A204.1 (cell line): ENCODE data around the gene ZNF263.
A peak's percentile ranks its signal among the peaks of the same experiment; 100 is the strongest.

ENCODE experiments used
- FAIRE-seq: peaks from 2 replicates; lab custom pipeline; 2012; peaks lifted over from hg19 to GRCh38; lab: Jason Lieb, UNC

ZNF263 gene

DNA sequence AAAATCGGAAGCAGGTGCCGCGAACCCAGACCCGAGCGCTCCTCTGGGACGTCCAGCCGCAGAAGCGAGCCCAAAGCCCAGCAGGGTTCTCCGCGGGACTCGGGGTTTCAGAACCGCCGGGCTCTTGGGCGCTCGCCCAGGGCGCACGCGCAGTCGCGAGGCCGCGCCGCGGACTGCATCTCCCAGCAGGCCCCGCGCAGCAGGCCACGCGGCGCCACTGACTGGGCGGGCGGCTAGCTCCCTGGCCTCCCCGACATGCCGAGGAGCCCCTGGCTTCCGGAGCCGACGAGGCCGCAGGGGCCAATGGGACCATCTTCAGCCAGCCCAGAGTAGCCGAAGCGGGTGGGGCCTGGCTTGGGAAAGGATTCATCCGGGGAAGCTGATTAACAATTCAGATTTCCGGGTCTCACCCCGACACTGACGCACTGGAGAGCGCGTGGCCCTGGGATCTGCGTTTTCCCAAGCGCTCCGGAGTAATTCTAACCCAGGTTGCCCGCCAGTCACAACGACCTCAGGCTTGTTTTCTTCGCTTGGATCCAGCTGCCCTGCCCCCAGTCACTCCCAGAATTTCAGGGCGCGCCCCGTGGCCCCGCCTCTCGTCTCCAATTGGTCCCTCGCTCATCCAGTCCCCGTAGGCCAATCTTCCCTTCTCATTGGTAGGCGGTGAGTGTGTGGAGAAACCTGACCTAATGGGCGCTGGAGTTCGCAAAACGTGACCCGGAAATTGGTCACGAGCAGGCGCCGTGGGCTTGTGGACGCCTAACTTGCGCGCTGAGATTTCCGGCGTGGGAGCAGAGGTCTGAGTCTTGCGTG, at the start of gene ZNF263:
Gene ZNF263, plus strand, starts transcription at position 762 of the 813 bp plus-strand sequence. CDS start 328 bp downstream, outside the sequence.
- FAIRE-seq, result peak; percentile 97

- FAIRE-seq, result no peak
Observed at GRCh38 chr16:3234543-3234856, 48.8 kb upstream of the ZNF263 start.

DNA sequence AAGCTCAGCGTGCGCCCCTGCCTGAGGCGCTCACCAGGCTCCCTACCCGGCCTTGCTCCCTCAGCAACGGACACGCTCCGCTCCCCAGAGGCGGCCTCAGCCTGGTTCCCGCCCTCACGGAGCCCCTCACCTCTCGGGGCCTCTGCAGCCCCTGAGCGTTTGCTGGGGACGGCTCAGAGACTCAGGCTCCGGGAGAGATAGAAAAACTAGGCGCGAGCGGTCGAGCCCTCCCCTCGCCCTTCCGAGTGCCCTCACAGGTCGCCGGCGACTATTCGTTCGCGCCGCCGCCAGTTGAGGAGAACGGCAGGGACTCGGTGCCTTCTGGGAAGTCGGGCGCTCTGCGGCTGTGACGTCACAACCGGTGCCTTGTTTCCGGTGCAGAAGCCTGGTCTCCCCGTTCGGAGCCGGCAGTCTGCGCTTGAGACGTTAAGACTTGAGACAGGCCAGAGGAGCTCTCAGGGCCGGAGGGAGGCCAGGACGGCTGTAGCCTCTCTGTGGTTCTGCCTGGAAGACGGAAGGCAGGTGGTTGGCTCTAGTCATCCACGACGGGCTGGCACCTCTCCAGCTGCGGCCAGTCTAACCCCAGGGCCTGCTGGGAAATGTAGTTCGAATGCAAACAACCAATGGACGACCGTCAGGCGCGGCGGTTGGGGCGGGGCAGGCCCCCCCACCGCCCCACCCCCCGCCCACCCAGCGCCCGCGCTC, 48.3 kb upstream of the ZNF263 start, which contains the start of gene ZNF200:
Gene ZNF200, minus strand, starts transcription at position 302 of the 705 bp plus-strand sequence. CDS start 1,403 bp downstream, outside the sequence.
- FAIRE-seq, result no peak

DNA sequence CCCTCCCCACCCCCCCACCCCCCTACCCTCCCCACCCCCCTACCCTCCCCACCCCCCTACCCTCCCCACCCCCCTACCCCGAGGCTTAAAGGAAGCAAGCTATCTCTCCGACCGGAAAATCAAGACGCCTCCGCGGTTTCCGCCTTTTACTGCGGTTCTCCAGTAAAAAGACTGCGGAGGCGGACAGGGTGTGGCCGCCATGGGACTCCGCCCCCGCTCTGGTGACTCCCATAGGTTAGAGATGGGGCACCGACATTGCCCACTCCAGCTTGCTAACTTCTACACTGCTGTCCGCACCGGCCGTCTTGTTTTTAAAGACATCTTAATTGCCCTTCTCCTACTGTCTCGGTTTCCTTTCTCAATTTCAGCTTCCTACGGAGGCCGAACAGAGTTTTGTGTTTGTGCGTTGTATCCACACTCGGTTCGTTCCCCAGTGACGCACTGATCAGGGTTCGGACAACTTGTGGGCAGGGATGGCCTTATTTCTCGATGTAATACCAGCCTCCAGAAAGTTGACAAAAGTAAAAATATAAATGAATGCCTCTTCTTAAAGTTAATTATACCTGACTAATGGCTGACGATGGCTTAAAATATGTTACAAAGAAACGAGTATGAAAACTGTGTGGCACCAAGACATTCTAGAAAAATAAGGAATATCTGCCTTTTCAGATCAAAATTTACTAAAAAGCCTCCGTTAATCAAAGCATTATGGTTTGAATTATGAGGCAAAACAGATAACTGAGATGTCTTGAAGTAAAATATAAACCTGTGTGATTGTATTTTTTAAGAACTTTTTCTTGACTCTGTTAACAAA, 47.2 kb upstream of the ZNF263 start:
- FAIRE-seq, result no peak

DNA sequence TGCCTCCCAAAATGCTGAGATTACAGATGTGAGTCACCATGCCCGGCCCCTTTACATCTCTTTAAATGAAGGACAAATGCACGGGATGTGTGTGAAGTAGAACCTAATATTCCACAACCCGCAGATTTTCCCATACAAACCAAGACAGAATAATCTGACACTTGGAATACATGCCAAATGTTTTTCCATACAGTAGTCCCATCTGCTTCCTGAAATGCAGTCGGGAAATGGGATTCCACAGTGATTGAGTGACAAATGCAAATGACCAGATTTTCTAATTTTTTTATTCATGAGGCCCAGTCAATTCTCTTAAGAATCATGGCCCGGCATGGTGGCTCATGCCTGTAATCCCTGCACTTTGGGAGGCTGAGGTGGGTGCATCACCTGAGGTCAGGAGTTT, 41.5 kb upstream of the ZNF263 start:
- no peak for FAIRE-seq

- FAIRE-seq, result no peak
Observed at GRCh38 chr16:3242709-3243108, 40.6 kb upstream of the ZNF263 start.

DNA sequence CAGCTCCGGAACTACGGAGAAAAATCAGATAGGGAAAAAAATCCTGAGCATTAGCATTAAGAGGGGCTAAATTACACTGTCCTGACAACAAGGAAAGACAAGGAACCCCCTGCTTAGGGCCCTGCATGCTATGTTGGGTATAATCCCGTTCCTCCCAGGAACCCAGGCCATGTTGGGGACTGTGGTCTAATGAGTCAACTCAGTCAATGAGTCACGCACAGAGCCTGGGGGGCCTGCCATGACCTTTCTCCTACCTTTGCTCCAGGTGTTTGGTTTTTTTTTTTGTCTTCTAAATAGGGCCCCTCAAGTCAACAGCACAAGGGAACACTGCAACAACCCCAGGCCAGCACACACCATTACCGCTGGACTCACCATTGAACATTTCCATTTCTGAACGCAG, 39.4 kb upstream of the ZNF263 start:
- FAIRE-seq, result no peak

GRCh38 chr16:3246002-3246401, 37.3 kb upstream of the ZNF263 start:
- no peak for FAIRE-seq

- no peak for FAIRE-seq
Observed at GRCh38 chr16:3246876-3247275, 36.4 kb upstream of the ZNF263 start.

DNA sequence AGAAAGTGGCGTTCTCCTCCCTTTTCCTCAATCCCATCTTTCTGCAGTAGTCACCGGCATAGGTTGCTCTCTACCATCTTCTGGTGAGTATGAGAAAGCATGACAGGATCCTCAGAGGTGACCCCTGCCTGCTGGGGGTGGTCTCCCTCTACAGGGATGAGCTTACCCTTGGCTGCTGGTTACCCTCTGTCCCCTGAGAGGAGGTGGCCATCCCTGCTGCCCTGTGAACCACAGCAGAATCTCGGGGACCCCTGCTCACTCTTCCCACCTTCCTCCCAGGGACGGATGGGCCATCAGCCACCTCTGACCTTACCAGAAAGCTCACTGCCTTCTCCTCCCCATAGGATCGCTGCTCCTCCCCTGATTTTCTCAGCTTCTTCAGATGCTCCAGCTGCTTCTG, 34.7 kb upstream of the ZNF263 start:
- no peak for FAIRE-seq

GRCh38 chr16:3249020-3249419, 34.3 kb upstream of the ZNF263 start:
- FAIRE-seq, result no peak

DNA sequence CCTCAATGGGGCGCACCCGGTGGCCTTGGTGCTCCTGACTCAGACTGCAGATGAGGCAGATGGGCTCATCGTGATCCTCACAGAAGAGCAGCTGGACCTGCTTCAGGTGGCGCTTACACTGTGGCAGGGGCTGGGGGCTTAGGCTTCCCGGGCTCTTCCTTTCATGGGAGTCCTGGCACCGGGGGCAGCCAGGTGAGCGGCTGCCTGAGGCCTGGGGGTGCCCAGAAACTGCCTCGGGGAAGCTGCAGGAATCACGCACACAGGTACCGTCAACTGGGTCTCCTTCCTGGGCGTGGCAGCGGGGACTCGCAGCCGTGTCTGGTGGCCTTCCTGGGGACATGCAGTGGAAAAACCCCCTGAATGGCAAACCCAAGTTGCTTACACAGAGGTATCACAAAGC, 33.8 kb upstream of the ZNF263 start:
- no peak for FAIRE-seq

DNA sequence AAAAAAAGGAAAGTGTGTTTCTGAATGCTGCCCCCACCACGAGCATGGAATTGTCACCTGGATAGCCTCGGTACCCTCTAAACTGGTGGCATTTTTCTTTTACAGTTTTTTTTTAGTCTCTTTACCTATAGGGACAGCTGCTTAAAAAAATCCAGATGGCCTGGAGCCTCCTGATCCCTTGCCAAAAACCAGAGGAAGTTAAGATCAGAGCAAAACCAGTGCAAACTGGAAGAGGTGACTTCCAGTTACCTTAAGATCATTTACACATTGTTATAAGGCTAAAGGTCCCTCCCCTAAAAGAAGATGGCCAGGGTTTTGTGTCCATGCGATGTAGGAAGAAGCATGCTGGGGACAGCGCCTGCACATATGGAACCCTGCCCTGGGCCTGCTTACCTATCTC, 30.3 kb upstream of the ZNF263 start:
- FAIRE-seq, result no peak

DNA sequence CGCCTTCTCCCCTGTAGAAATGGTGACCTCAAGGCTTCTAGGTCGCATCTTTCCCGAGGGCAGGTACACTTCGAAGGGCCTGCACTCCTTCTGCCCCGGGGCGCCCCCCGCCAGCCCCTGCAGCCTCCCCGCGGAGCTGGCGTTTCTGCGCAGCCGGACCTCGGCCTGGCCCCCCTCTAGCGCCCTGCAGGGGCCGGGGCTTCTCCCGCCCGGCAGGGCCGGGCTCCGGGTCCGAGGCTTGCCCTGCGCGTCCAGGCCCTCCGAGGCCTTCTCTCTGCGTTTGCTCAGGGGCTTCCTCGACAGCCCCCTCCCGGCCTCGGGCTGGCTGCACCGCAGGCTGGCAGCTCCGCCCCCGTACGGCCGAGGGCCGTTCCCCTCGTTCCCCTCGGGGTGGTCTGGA, 29.0 kb upstream of the ZNF263 start:
- FAIRE-seq, result no peak

DNA sequence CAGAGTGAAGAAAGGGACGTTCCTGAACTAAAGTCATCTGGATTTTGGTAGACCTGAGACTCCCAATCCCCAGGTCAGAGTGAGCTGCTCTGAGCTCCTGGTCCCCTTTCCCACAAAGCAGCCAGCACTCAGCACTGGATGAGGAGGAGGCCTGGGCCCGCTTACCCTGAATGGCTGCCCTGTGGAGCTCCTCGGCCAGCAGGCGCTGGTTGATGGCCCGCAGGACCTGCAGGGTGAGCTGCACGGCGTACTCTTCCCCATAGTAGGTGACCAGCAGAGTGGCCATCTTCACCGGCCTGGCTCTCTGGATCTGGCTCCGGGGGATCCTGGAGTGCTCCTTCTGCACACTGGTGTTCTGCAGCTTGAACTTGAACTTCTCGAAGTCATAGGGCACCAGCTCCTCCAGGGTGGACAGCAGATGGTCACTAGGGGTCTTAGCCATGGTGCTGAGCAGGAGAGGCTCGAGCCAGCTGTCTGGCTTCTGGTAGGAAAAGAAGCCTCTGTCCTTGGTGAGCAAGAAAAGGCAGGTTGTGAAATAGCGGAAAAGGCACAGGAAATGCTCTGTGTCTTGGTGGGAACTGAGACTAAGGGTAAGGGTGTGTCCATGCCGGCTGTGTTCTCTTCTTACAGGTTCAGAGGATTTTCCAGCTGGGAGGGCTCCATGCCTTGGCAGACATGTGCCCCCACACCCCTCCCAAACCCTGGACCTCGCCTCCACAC, 27.0 kb upstream of the ZNF263 start, which contains the start of gene MEFV:
Gene MEFV, minus strand, starts transcription at position 488 of the 720 bp plus-strand sequence. Its CDS starts 46 bp downstream, at position 442.
- FAIRE-seq, result no peak

DNA sequence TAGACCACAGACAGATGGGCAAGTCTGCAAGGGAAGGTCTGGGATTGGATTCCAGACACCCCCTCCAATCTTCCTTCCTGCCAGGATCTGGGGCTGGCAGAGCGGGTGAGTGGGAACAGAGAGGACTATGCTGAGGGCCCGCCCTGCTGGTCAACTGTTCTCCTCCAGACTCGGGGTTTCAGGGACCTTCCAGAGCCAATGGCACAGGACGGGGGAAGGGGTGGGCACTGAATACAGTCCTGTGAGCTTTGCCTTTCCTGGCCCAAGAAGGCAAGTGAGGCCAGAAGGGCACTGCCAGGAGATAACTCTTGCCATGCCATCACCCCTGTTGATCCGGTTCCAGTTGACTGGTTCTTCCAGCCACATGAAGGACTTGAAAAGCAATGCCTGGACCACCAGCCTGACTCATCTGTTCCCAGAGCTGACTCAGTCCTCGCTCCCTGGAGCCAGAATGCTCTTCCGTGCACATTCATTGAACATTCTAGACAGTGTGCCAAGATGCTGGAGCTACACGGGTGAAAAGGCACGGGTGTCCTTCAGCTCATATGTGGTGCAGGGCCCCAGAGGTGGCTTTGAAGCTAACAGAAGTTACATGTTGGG, 26.3 kb upstream of the ZNF263 start:
- FAIRE-seq, result no peak

DNA sequence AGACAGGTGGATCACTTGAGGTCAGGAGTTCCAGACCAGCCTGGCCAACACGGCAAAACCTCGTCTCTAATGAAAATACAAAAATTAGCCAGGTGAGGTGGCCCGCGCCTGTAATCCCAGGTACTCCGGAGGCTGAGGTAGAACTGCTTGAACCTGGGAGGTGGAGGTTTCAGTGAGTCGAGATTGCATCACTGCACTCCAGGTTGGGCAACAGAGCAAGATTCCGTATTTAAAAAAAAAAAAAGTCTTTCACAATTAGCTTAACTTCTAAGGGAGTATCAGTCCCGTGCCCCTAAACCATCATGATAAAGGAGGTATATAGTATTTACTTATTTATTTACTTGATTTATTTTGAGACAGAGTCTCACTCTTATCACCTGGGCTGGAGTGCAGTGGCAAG, 23.5 kb upstream of the ZNF263 start:
- FAIRE-seq, result no peak

- no peak for FAIRE-seq
Observed at GRCh38 chr16:3262517-3262916, 20.8 kb upstream of the ZNF263 start.

DNA sequence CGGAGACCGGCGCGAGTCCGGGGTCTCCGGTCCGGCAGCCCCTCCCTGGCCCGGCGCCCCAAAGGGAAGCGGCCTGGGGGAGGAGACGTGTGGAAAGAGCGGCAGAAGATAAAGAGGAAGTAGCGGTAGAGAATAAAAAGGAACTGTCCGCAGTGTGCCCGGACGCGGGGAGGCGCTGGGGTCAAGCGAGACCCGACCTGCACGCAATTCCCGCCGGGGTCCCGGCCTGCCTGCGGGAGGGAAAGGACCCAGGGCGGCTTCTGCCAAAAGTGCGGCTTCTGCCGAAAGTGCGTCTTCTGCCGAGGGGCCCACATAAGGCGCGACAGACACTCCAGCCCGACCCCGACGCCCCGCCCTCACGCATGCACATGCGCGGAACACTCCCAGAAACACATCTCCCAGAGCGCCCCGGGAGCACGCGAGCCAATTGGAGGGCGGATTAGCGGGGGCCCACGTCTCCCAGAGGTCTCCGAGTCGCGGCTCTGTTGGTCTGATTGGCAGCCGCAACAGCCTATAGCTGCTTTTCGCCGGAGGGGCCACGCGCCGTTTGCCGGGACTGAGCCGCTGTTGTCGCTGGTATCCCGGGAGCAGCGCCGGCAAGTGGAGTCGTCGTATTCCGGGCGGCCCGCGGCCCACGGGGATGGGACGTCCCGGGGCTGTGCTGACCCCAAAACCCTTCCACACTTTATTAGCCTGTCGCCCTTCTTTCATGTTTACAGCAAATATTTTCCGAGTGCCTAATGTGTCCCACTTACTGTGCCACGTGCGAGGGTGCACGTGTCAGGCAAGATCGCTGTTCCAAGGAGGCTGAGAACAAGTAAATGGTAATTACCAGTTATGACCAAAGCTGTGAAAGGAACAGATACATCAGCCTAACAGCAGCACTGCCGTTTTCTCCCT, 18.9 kb upstream of the ZNF263 start:
- FAIRE-seq, result peak; percentile 86

DNA sequence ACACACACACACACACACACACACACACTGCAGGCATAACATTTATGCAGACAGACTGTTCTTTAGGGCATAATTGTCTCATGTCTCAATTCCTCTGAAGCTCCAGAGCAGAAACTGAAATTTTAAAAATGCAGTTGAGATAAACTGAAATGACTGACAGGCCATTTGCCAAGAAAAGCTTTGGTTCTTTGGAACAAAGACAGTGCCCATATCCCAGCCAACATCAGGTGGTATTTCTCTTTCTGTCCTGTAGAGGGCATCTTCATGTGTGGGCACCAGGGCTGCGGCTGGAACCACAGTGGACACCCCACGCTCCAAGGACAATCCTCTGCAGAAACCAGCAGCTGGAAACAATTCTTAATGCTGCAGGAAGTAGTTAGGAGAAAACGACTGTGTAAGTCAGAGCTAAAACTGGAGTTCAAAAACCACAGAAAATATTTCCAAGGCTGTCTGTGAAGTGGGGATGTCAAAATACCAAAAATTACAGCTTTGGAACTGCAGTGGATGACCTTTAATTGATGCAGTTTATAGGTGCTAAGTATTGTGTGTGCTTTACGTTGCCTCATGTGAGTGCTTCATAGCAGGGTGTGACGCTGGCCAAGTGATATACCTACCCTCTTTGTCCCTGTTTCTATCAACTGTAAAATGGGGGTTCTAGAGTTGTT, 16.3 kb upstream of the ZNF263 start:
- FAIRE-seq, result no peak
